ENCODE results near the gene PARP3. TPM values are rescaled to one million over a fixed set of nuclear protein-coding genes. Genes with fewer than 3 reads are reported as not detected.

Gene PARP3
- total RNA-seq, 4 donors from 2014 or later: 10.9 to 19.0 (median 11.4) TPM

DNA sequence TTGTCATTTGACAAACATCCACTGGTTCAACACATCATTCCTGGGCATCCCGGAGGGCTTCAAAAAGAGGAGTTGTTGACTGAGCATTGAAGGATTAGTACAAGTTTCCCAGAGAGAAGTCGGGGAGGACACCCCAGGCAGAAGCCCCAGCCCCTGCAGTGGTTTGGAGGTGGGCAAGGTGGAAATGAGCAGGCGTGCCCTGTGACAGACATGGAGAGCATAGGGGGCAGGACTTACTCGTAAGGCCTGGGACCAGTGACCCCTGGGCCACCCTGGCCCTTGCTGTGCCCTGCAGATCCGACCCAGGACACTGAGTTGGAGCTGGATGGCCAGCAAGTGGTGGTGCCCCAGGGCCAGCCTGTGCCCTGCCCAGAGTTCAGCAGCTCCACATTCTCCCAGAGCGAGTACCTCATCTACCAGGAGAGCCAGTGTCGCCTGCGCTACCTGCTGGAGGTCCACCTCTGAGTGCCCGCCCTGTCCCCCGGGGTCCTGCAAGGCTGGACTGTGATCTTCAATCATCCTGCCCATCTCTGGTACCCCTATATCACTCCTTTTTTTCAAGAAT lies 5.9 kb downstream of the PARP3 start:
- no peaks in the 10 kb centered on the region for H3K27me3 ChIP-seq
- H3K4me1 ChIP-seq: peaks cover 2 to 3% of the 10 kb centered on the region in 2 donors
- ATAC-seq: no peak
- in situ Hi-C loops (cut with MboI; ENCODE audit: low sequenced_read_pairs in 4 of 4) (loop anchor here in 2 of 4 donors (10.0 kb wide), 1 partner anchor 47 kb away; the partner anchor contains the start of gene RPL29 (in 2 of the 2)), intact Hi-C loops (cut with DNase I; ENCODE audit: low total_unique reads) (no loop called here)
- no peak for DNase-seq
- no peak overlapping the region for H3K4me3 ChIP-seq
- no peak for TF ChIP-seq POLR2A (IDR thresholded peaks at IDR 0.05)
- no peaks in the 10 kb centered on the region for H3K9me3 ChIP-seq
- H3K27ac ChIP-seq: no peak overlapping the region
- H3K36me3 ChIP-seq: peaks cover 0 to 21% of the 10 kb centered on the region in 2 donors

DNA sequence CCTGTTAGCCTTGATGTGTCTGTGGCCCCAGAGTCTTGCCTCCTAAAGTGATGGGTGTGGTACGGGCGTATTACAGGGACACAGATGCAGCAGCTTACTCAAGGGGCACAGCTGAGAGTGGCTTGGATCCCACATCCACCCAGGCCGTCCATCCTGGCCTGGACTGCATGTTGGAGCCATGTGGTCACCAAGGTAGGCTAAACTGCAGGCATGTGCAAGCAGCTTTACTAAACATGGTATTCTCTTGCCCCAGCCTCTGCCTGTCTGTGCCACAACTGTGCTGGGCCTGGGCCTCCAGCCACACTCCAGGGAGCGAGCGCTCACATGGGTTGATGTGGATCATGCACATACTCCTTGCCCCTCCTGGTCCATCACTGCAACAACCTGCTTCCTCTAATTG lies 7.0 kb downstream of the PARP3 start:
- TF ChIP-seq, protein P1, sequence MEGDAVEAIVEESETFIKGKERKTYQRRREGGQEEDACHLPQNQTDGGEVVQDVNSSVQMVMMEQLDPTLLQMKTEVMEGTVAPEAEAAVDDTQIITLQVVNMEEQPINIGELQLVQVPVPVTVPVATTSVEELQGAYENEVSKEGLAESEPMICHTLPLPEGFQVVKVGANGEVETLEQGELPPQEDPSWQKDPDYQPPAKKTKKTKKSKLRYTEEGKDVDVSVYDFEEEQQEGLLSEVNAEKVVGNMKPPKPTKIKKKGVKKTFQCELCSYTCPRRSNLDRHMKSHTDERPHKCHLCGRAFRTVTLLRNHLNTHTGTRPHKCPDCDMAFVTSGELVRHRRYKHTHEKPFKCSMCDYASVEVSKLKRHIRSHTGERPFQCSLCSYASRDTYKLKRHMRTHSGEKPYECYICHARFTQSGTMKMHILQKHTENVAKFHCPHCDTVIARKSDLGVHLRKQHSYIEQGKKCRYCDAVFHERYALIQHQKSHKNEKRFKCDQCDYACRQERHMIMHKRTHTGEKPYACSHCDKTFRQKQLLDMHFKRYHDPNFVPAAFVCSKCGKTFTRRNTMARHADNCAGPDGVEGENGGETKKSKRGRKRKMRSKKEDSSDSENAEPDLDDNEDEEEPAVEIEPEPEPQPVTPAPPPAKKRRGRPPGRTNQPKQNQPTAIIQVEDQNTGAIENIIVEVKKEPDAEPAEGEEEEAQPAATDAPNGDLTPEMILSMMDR (IDR thresholded peaks at IDR 0.05 in 4 of 5, conservative IDR thresholded peaks at IDR 0.05 in 1 of 5): no peak
- TF ChIP-seq POLR2A (IDR thresholded peaks at IDR 0.05): no peak
- Histone ChIP-seq H3K27me3 (no peaks in the 10 kb centered on the region), H3K4me1 (no peaks in the 10 kb centered on the region), H3K4me3 (no peak overlapping the region), H3K36me3 (peaks cover 0 to 21% of the 10 kb centered on the region in 2 donors), H3K27ac (no peak overlapping the region), H3K9me3 (no peaks in the 10 kb centered on the region)
- ATAC-seq (no peak), DNase-seq (no peak)
- in situ Hi-C loops (cut with MboI; ENCODE audit: low sequenced_read_pairs in 4 of 4) (loop anchor here in 2 of 4 donors (10.0 kb wide), 1 partner anchor 46 kb away; the partner anchor contains the start of gene RPL29 (in 2 of the 2)), intact Hi-C loops (cut with DNase I; ENCODE audit: low total_unique reads) (no loop called here)

DNA sequence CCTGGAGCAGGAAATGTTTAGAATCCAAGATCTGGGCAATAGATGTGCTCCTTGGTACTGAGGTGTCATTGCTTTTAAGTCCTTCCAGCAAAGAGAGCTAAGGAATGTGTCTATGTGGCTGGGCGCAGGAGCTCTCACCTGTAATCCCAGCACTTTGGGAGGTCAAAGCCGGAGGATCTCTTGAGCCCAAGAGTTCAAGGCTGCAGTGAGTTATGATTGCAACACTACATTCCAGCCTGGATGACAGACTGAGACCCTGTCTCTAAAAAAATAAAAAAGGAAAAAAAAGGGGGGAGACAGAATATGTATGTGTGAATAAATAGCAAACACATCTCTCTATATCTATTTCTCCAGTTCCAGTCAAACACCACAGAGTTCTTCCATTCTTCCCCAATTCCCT lies 8.7 kb downstream of the PARP3 start:
- intact Hi-C loops (cut with DNase I; ENCODE audit: low total_unique reads): no loop called here
- H3K9me3 ChIP-seq: no peaks in the 10 kb centered on the region

DNA sequence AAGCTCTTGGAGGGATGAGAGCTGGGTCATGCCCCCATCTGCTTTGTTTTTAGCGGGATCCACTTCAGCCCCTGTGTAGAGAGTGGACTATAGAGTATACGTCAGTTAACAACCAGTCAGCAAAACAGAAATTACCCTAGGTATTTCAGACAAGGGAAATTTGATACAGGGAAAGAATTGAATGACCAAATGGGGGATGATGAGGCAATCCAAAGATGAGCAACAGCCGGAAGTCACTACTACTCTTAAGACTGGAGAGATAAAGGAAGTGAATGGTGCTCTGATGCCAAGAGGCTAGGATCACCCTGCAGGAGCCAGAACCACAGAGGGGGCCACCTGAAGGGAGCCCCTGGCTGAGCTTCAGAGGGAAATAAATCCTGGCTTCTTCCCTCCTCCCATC lies 11.3 kb downstream of the PARP3 start:
- H3K4me1 ChIP-seq: peaks cover 10 to 18% of the 10 kb centered on the region in 2 donors
- DNase-seq: no peak
- no peaks in the 10 kb centered on the region for H3K27me3 ChIP-seq
- TF ChIP-seq, protein P1 (IDR thresholded peaks at IDR 0.05 in 4 of 5, conservative IDR thresholded peaks at IDR 0.05 in 1 of 5): no peak
- no peak for TF ChIP-seq POLR2A (IDR thresholded peaks at IDR 0.05)
- ATAC-seq: no peak
- no peaks in the 10 kb centered on the region for H3K9me3 ChIP-seq
- peaks cover 0 to 16% of the 10 kb centered on the region in 2 donors for H3K36me3 ChIP-seq
- H3K27ac ChIP-seq: no peak overlapping the region
- intact Hi-C loops (cut with DNase I; ENCODE audit: low total_unique reads): no loop called here
- in situ Hi-C loops (cut with MboI; ENCODE audit: low sequenced_read_pairs in 4 of 4): no loop called here
- no peak overlapping the region for H3K4me3 ChIP-seq

More for the DNA sequence above, 8.7 kb downstream of the PARP3 start:
- TF ChIP-seq POLR2A (IDR thresholded peaks at IDR 0.05): no peak
- TF ChIP-seq, protein P1 (IDR thresholded peaks at IDR 0.05 in 4 of 5, conservative IDR thresholded peaks at IDR 0.05 in 1 of 5): no peak
- no peak for ATAC-seq
- Histone ChIP-seq H3K36me3 (peaks cover 0 to 17% of the 10 kb centered on the region in 2 donors), H3K27me3 (no peaks in the 10 kb centered on the region), H3K4me1 (peaks cover 9 to 10% of the 10 kb centered on the region in 2 donors), H3K4me3 (no peak overlapping the region), H3K27ac (no peak overlapping the region)
- in situ Hi-C loops (cut with MboI; ENCODE audit: low sequenced_read_pairs in 4 of 4): no loop called here
- DNase-seq: no peak

DNA sequence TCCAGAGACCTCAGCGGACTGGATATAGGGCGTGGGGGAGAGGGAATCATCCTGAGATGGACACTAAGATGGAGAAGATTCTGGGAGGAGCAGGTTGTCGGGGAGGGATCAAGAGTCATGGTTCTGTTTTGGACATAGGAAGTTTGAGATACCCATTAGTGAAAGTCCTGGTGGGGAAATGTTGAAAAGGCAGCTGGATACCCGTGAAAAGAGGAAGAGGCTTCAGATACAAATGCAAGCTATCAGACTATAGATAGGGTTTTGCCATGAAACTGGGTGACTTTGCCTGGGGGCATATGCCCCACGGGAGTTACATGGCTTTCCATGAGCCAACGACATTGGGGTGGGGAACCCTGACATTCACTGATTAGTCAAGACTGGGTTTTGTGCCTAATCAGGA lies 11.9 kb downstream of the PARP3 start:
- intact Hi-C loops (cut with DNase I; ENCODE audit: low total_unique reads) (no loop called here), in situ Hi-C loops (cut with MboI; ENCODE audit: low sequenced_read_pairs in 4 of 4) (no loop called here)

More for the DNA sequence above, 11.9 kb downstream of the PARP3 start:
- no peaks in the 10 kb centered on the region for H3K27me3 ChIP-seq
- H3K27ac ChIP-seq: no peak overlapping the region
- TF ChIP-seq POLR2A (IDR thresholded peaks at IDR 0.05): no peak
- TF ChIP-seq, protein P1 (IDR thresholded peaks at IDR 0.05 in 4 of 5, conservative IDR thresholded peaks at IDR 0.05 in 1 of 5): no peak
- no peaks in the 10 kb centered on the region for H3K9me3 ChIP-seq
- DNase-seq: no peak
- H3K36me3 ChIP-seq: peaks cover 0 to 18% of the 10 kb centered on the region in 2 donors
- ATAC-seq: no peak
- H3K4me1 ChIP-seq: peaks cover 10 to 18% of the 10 kb centered on the region in 2 donors
- H3K4me3 ChIP-seq: no peak overlapping the region

All from gastrocnemius medialis (tissue), 4 donors.